Tibial nerve (tissue), 3 donors: ENCODE results near the gene CHD8.

Source experiments
- POLR2A ChIP-seq, 2 donors: fragments of 450-650 bp; IDR thresholded peaks; one replicate each; pipeline ENCODE4 v1.6.1; 2017; ENCODE audit warnings: antibody characterized with exemption in 2 of 2, mild to moderate bottlenecking in 2 of 2, moderate library complexity in 2 of 2
- TF ChIP-seq, protein P1 (sequence below), 5 experiments: fragments of 200-600 bp in 3 of 5; fragments of 450-650 bp in 2 of 5; sonication (generic) in 3 of 5; IDR thresholded peaks; one replicate each; pipeline ENCODE4 v1.5.1; 2016 to 2019; ENCODE audit warnings: antibody characterized with exemption in 5 of 5, mild to moderate bottlenecking in 3 of 5, moderate library complexity in 2 of 5

DNA sequence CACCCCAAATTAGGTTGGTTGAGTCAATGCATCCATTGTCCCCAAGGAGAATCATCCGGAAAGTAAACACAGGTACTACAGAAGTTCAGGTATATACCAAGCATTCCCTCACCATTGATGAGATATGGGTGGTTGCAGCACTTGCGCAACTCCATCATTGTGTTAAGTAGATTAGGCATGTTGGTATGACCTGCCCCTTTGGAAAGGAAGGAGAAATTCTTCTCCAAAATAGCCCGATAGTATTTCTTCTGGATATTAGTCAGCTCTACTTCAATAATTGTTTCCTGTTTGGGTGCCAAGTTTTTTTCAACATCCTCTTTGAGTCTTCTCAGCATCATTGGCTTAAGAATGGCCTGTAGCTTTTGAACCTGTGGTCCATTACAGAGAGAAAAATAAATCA lies 50.8 kb downstream of the CHD8 start:
- TF ChIP-seq, protein P1, sequence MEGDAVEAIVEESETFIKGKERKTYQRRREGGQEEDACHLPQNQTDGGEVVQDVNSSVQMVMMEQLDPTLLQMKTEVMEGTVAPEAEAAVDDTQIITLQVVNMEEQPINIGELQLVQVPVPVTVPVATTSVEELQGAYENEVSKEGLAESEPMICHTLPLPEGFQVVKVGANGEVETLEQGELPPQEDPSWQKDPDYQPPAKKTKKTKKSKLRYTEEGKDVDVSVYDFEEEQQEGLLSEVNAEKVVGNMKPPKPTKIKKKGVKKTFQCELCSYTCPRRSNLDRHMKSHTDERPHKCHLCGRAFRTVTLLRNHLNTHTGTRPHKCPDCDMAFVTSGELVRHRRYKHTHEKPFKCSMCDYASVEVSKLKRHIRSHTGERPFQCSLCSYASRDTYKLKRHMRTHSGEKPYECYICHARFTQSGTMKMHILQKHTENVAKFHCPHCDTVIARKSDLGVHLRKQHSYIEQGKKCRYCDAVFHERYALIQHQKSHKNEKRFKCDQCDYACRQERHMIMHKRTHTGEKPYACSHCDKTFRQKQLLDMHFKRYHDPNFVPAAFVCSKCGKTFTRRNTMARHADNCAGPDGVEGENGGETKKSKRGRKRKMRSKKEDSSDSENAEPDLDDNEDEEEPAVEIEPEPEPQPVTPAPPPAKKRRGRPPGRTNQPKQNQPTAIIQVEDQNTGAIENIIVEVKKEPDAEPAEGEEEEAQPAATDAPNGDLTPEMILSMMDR (IDR thresholded peaks at IDR 0.05): no peak
- TF ChIP-seq POLR2A (IDR thresholded peaks at IDR 0.05): no peak
